Measurements from ENCODE around the gene CYTIP.
A peak's percentile ranks its signal among the peaks of the same experiment; 100 is the strongest.

Gene CYTIP

GRCh38 chr2:157442191-157442590 lies 1.7 kb downstream of the CYTIP start:
- Histone ChIP-seq H4K20me1 (ENCODE audit: insufficient read depth, low read length) (no peaks in the 10 kb centered on the region), H3K4me3 (ENCODE audit: low read depth, low read length, poor library complexity, severe bottlenecking) (peak overlapping the region; percentile 69), H3K36me3 (ENCODE audit: insufficient read depth, low read length) (peaks cover 49% of the 10 kb centered on the region), H3K27ac (ENCODE audit: low read depth, low read length, poor library complexity, severe bottlenecking) (peak overlapping the region; percentile 92), H3F3A (ENCODE audit: insufficient read depth, low read length) (no peaks in the 10 kb centered on the region), H3K9me3 (ENCODE audit: low read length) (no peaks in the 10 kb centered on the region), H3K4me2 (ENCODE audit: low read length) (peak overlapping the region; percentile 95), H2AFZ (ENCODE audit: low read length) (no peak overlapping the region), H3K79me2 (ENCODE audit: insufficient read depth, low read length) (peaks cover 67% of the 10 kb centered on the region), H3K4me1 (ENCODE audit: insufficient read depth, low read length, severe bottlenecking) (peaks cover 63% of the 10 kb centered on the region), H3K27me3 (ENCODE audit: insufficient read depth, low read length) (no peaks in the 10 kb centered on the region), H3K9me2 (ENCODE audit: low read depth, low read length) (no peaks in the 10 kb centered on the region), H3K9ac (ENCODE audit: low read length) (peak overlapping the region; percentile 81)
- TF ChIP-seq CTCF (IDR thresholded peaks at IDR 0.05; ENCODE audit: low read length): no peak
- TF ChIP-seq EZH2 (IDR thresholded peaks at IDR 0.05; ENCODE audit: borderline replicate concordance, low read length): no peak

GRCh38 chr2:157441072-157441454 lies 2.8 kb downstream of the CYTIP start:
- H3K4me2 ChIP-seq (ENCODE audit: low read length): peak overlapping the region; percentile 95
- H3K4me1 ChIP-seq (ENCODE audit: insufficient read depth, low read length, severe bottlenecking): peaks cover 65% of the 10 kb centered on the region
- H3K9ac ChIP-seq (ENCODE audit: low read length): peak overlapping the region; percentile 81

GRCh38 chr2:157440404-157441071 lies 3.4 kb downstream of the CYTIP start:
- no peaks in the 10 kb centered on the region for H3F3A ChIP-seq (ENCODE audit: insufficient read depth, low read length)
- peak overlapping the region; percentile 95 for H3K4me2 ChIP-seq (ENCODE audit: low read length)
- H2AFZ ChIP-seq (ENCODE audit: low read length): no peak overlapping the region
- H3K4me1 ChIP-seq (ENCODE audit: insufficient read depth, low read length, severe bottlenecking): peaks cover 65% of the 10 kb centered on the region
- H3K9me2 ChIP-seq (ENCODE audit: low read depth, low read length): no peaks in the 10 kb centered on the region
- peak overlapping the region; percentile 81 for H3K9ac ChIP-seq (ENCODE audit: low read length)
- H3K27me3 ChIP-seq (ENCODE audit: insufficient read depth, low read length): no peaks in the 10 kb centered on the region
- peaks cover 56% of the 10 kb centered on the region for H3K36me3 ChIP-seq (ENCODE audit: insufficient read depth, low read length)
- H3K9me3 ChIP-seq (ENCODE audit: low read length): no peaks in the 10 kb centered on the region
- H3K4me3 ChIP-seq (ENCODE audit: low read depth, low read length, poor library complexity, severe bottlenecking): peak overlapping the region; percentile 69
- H4K20me1 ChIP-seq (ENCODE audit: insufficient read depth, low read length): no peaks in the 10 kb centered on the region
- TF ChIP-seq CTCF (IDR thresholded peaks at IDR 0.05; ENCODE audit: low read length): no peak
- TF ChIP-seq EZH2 (IDR thresholded peaks at IDR 0.05; ENCODE audit: borderline replicate concordance, low read length): no peak
- H3K27ac ChIP-seq (ENCODE audit: low read depth, low read length, poor library complexity, severe bottlenecking): peak overlapping the region; percentile 92
- H3K79me2 ChIP-seq (ENCODE audit: insufficient read depth, low read length): peaks cover 83% of the 10 kb centered on the region

More at GRCh38 chr2:157441072-157441454, 2.8 kb downstream of the CYTIP start:
- Histone ChIP-seq H4K20me1 (ENCODE audit: insufficient read depth, low read length) (no peaks in the 10 kb centered on the region), H3K27ac (ENCODE audit: low read depth, low read length, poor library complexity, severe bottlenecking) (peak overlapping the region; percentile 92), H3K79me2 (ENCODE audit: insufficient read depth, low read length) (peaks cover 78% of the 10 kb centered on the region), H2AFZ (ENCODE audit: low read length) (no peak overlapping the region), H3K9me2 (ENCODE audit: low read depth, low read length) (no peaks in the 10 kb centered on the region), H3K4me3 (ENCODE audit: low read depth, low read length, poor library complexity, severe bottlenecking) (peak overlapping the region; percentile 69), H3K9me3 (ENCODE audit: low read length) (no peaks in the 10 kb centered on the region), H3K27me3 (ENCODE audit: insufficient read depth, low read length) (no peaks in the 10 kb centered on the region), H3F3A (ENCODE audit: insufficient read depth, low read length) (no peaks in the 10 kb centered on the region), H3K36me3 (ENCODE audit: insufficient read depth, low read length) (peaks cover 51% of the 10 kb centered on the region)
- no peak for TF ChIP-seq CTCF (IDR thresholded peaks at IDR 0.05; ENCODE audit: low read length)
- TF ChIP-seq EZH2 (IDR thresholded peaks at IDR 0.05; ENCODE audit: borderline replicate concordance, low read length): no peak
